GM18907 (cell line): ENCODE measurements around the gene RARB.
A peak's percentile ranks its signal among the peaks of the same experiment; 100 is the strongest.

Experiments used
- ATAC-seq: cut with Tn5 transposase; IDR thresholded peaks from one replicate; pipeline ENCODE4 v1.9.1; 2021; ENCODE audit warnings: mild to moderate bottlenecking, moderate library complexity; ENCODE audit not compliant: unreplicated experiment

RARB gene

GRCh38 chr3:25445731-25446130, 17.7 kb downstream of the RARB start:
- ATAC-seq = no peak

GRCh38 chr3:25447285-25447684, 19.2 kb downstream of the RARB start:
- no peak for ATAC-seq

- no peak for ATAC-seq
Observed at GRCh38 chr3:25447925-25448324, 19.9 kb downstream of the RARB start.

GRCh38 chr3:25448750-25449692, 21.0 kb downstream of the RARB start:
- ATAC-seq = no peak

GRCh38 chr3:25449857-25450256, 21.8 kb downstream of the RARB start:
- ATAC-seq = no peak

GRCh38 chr3:25452192-25452591, 24.1 kb downstream of the RARB start:
- ATAC-seq = no peak

- ATAC-seq = no peak
Observed at GRCh38 chr3:25452740-25453139, 24.7 kb downstream of the RARB start.

GRCh38 chr3:25453619-25454004, 25.5 kb downstream of the RARB start:
- ATAC-seq = no peak

- no peak for ATAC-seq
Observed at GRCh38 chr3:25454005-25454927, 26.2 kb downstream of the RARB start.

- no peak for ATAC-seq
Observed at GRCh38 chr3:25455441-25456132, 27.5 kb downstream of the RARB start.

GRCh38 chr3:25456723-25457670, 28.9 kb downstream of the RARB start:
- no peak for ATAC-seq

GRCh38 chr3:25457671-25458419, 29.8 kb downstream of the RARB start:
- no peak for ATAC-seq

GRCh38 chr3:25458420-25458814, 30.4 kb downstream of the RARB start:
- no peak for ATAC-seq

GRCh38 chr3:25460751-25461150, 32.7 kb downstream of the RARB start:
- peak; percentile 99 for ATAC-seq

- ATAC-seq = no peak
Observed at GRCh38 chr3:25461946-25462345, 33.9 kb downstream of the RARB start.

- no peak for ATAC-seq
Observed at GRCh38 chr3:25462495-25462894, 34.4 kb downstream of the RARB start.

GRCh38 chr3:25463836-25464418, 35.9 kb downstream of the RARB start:
- ATAC-seq = no peak

GRCh38 chr3:25465266-25465860, 37.3 kb downstream of the RARB start:
- no peak for ATAC-seq
